SK-N-SH (cell line): ENCODE results near the gene ADAMTSL1. TPM values are rescaled to one million over a fixed set of nuclear protein-coding genes. Genes with fewer than 3 reads are reported as not detected.

ENCODE experiments used
- CTCF ChIA-PET: fragments of 300-600, 350-600 bp; formaldehyde crosslinking; extraction: SDS; loops from one replicate; lab custom pipeline; 2021; lab: Yijun Ruan, JAX
- POLR2A ChIA-PET: fragments of 350-600 bp; sonication (Branson Sonifier 250); formaldehyde crosslinking; extraction: SDS; loops from one replicate; lab custom pipeline; 2020; ENCODE audit warnings: antibody characterized with exemption, inconsistent platforms; lab: Yijun Ruan, JAX
- DNase-seq: peaks from one replicate; pipeline ENCODE4 v3.0.0; 2012
- H2AFZ ChIP-seq: fragments of 200-600 bp; sonication (generic); 2 replicates; pipeline ENCODE4 v1.8.1; 2016; ENCODE audit warnings: antibody characterized with exemption, mild to moderate bottlenecking, low read depth
- H3F3A ChIP-seq: fragments of 200-600 bp; sonication (generic); replicated peaks from 2 replicates; pipeline ENCODE3; 2016; ENCODE audit warnings: antibody characterized with exemption, mild to moderate bottlenecking; ENCODE audit not compliant: insufficient read depth
- H3K27ac ChIP-seq, 2 experiments: fragments of 200-500 bp in 1 of 2; fragments of 200-600 bp in 1 of 2; sonication (Bioruptor generic) in 1 of 2; sonication (generic), shearing (Covaris generic) in 1 of 2; 2 replicates each; pipeline versions ENCODE4 v1.5.1 to v1.6.1; 2014 to 2016; ENCODE audit warnings: low read depth in 2 of 2, inconsistent platforms in 1 of 2, low read length in 1 of 2, mild to moderate bottlenecking in 1 of 2, mixed read lengths in 1 of 2
- H3K27me3 ChIP-seq: fragments of 200-600 bp; sonication (generic), shearing (Covaris generic); 2 replicates; pipeline ENCODE4 v1.6.1; 2016; ENCODE audit warnings: mixed run types; ENCODE audit not compliant: insufficient read depth
- H3K36me3 ChIP-seq, 2 experiments: fragments of 200-500 bp in 1 of 2; fragments of 200-600 bp in 1 of 2; sonication (Bioruptor generic) in 1 of 2; sonication (generic) in 1 of 2; replicated peaks in 1 of 2; 2 replicates each; pipeline versions ENCODE3 to v1.5.1; 2014 to 2016; ENCODE audit warnings: low read length in 1 of 2, mild to moderate bottlenecking in 1 of 2; ENCODE audit not compliant: insufficient read depth in 2 of 2, control insufficient read depth in 1 of 2
- H3K4me1 ChIP-seq, 2 experiments: fragments of 200-500 bp in 1 of 2; fragments of 200-600 bp in 1 of 2; sonication (Bioruptor generic) in 1 of 2; sonication (generic), shearing (Covaris generic) in 1 of 2; 2 replicates each; pipeline versions ENCODE4 v1.5.1 to v1.6.1; 2014 to 2016; ENCODE audit warnings: low read depth in 1 of 2, low read length in 1 of 2, mixed run types in 1 of 2; ENCODE audit not compliant: insufficient read depth in 2 of 2, control insufficient read depth in 1 of 2
- H3K4me2 ChIP-seq: fragments of 200-600 bp; sonication (generic), shearing (Covaris generic); 2 replicates; pipeline ENCODE4 v1.6.1; 2017; ENCODE audit warnings: mixed run types
- H3K4me3 ChIP-seq, 2 experiments: fragments of 200-500 bp in 1 of 2; fragments of 200-600 bp in 1 of 2; sonication (Bioruptor generic) in 1 of 2; sonication (generic), shearing (Covaris generic) in 1 of 2; 2 replicates each; pipeline versions ENCODE4 v1.5.1 to v1.8.1; 2014 to 2016; ENCODE audit warnings: low read depth in 2 of 2, inconsistent platforms in 1 of 2, low read length in 1 of 2, mild to moderate bottlenecking in 1 of 2, mixed read lengths in 1 of 2, moderate library complexity in 1 of 2
- H3K79me2 ChIP-seq: fragments of 200-600 bp; sonication (generic); 2 replicates; pipeline ENCODE4 v1.8.1; 2017; ENCODE audit warnings: mild to moderate bottlenecking; ENCODE audit not compliant: insufficient read depth
- H3K9ac ChIP-seq: fragments of 200-600 bp; sonication (generic); 2 replicates; pipeline ENCODE4 v1.6.1; 2017; ENCODE audit warnings: mixed run types
- H3K9me2 ChIP-seq: fragments of 200-600 bp; sonication (generic); 2 replicates; pipeline ENCODE4 v1.6.1; 2017; ENCODE audit warnings: mixed run types
- H3K9me3 ChIP-seq: fragments of 200-600 bp; sonication (generic); 2 replicates; pipeline ENCODE4 v1.6.1; 2017; ENCODE audit warnings: mixed run types, mild to moderate bottlenecking, moderate library complexity
- H4K20me1 ChIP-seq: fragments of 200-600 bp; sonication (generic); 2 replicates; pipeline ENCODE4 v1.6.1; 2017; ENCODE audit warnings: mild to moderate bottlenecking, mixed run types; ENCODE audit not compliant: insufficient read depth
- CHD2 ChIP-seq: fragments of 150-350 bp; IDR thresholded peaks from 2 replicates; pipeline ENCODE4 v1.6.1; 2018; ENCODE audit warnings: low read length; ENCODE audit not compliant: partially characterized antibody
- ELF1 ChIP-seq: IDR thresholded peaks from 2 replicates; pipeline ENCODE4 v1.4.0; 2012
- FOSL2 ChIP-seq: IDR thresholded peaks from 2 replicates; pipeline ENCODE4 v1.4.0; 2012; ENCODE audit warnings: low read depth, mild to moderate bottlenecking, moderate library complexity, borderline replicate concordance
- FOXJ3 ChIP-seq: sonication (generic); formaldehyde crosslinking; IDR thresholded peaks from 2 replicates; pipeline ENCODE4 v1.5.1; 2020; ENCODE audit warnings: mild to moderate bottlenecking, missing genetic modification reagents
- FOXM1 ChIP-seq: IDR thresholded peaks from 2 replicates; pipeline ENCODE4 v1.4.0; 2012; ENCODE audit warnings: low read depth, mild to moderate bottlenecking
- GABPA ChIP-seq: IDR thresholded peaks from 2 replicates; pipeline ENCODE4 v1.4.0; 2012; ENCODE audit warnings: low read depth, mild to moderate bottlenecking
- GATA2 ChIP-seq: sonication (generic); formaldehyde crosslinking; IDR thresholded peaks from 2 replicates; pipeline ENCODE4 v1.5.0; 2020; ENCODE audit warnings: mild to moderate bottlenecking, missing genetic modification reagents
- IRF3 ChIP-seq: fragments of 150-350 bp; IDR thresholded peaks from 2 replicates; pipeline ENCODE4 v1.6.1; 2016; ENCODE audit warnings: mild to moderate bottlenecking, low read depth, low read length
- JUND ChIP-seq: IDR thresholded peaks from 2 replicates; pipeline ENCODE4 v1.4.0; 2012
- MXI1 ChIP-seq: IDR thresholded peaks from 2 replicates; pipeline ENCODE4 v1.6.1; 2012; ENCODE audit warnings: mild to moderate bottlenecking, low read depth, low read length, improper control_type of control experiment
- NFIC ChIP-seq: IDR thresholded peaks from 2 replicates; pipeline ENCODE4 v1.4.0; 2012; ENCODE audit warnings: borderline replicate concordance
- POLR2AphosphoS5 ChIP-seq: IDR thresholded peaks from 2 replicates; pipeline ENCODE4 v1.6.1; 2012; ENCODE audit warnings: low read depth, low read length
- RAD21 ChIP-seq: IDR thresholded peaks from 2 replicates; pipeline ENCODE4 v1.6.1; 2012; ENCODE audit warnings: mild to moderate bottlenecking, low read length
- RCOR1 ChIP-seq: fragments of 150-350 bp; IDR thresholded peaks from 2 replicates; pipeline ENCODE4 v1.6.1; 2017; ENCODE audit warnings: antibody characterized with exemption, low read length
- RFX5 ChIP-seq: IDR thresholded peaks from 2 replicates; pipeline ENCODE4 v1.6.1; 2012; ENCODE audit warnings: mild to moderate bottlenecking, improper control_type of control experiment, low read length
- SIN3A ChIP-seq: IDR thresholded peaks from 2 replicates; pipeline ENCODE4 v1.6.1; 2012; ENCODE audit warnings: low read depth, mild to moderate bottlenecking, low read length, moderate library complexity, borderline replicate concordance
- TAF1 ChIP-seq: IDR thresholded peaks from 2 replicates; pipeline ENCODE4 v1.6.1; 2012; ENCODE audit warnings: low read depth, mild to moderate bottlenecking, low read length, moderate library complexity, borderline replicate concordance
- TEAD4 ChIP-seq: IDR thresholded peaks from 2 replicates; pipeline ENCODE4 v1.4.0; 2012; ENCODE audit warnings: mild to moderate bottlenecking, borderline replicate concordance; ENCODE audit not compliant: insufficient read depth
- YY1 ChIP-seq: IDR thresholded peaks from 2 replicates; pipeline ENCODE4 v1.4.0; 2012; ENCODE audit warnings: low read depth, mild to moderate bottlenecking
- whole genome bisulfite sequencing: methylation state at CpG from one replicate; pipeline ENCODE4 v1.1.6; 2017; ENCODE audit warnings: low lambda C conversion rate; 5-methylcytosine and 5-hydroxymethylcytosine counted together
- polyA plus RNA-seq, 3 experiments: library from polyadenylated mRNA; depleted of rRNA; stranded (reverse); fragments of >200 nt; gene quantifications; 2 replicates each; pipeline ENCODE4 v1.2.3, GENCODE V29; 2012
- TF ChIP-seq, protein P1 (sequence below): IDR thresholded peaks from 2 replicates; pipeline ENCODE4 v1.4.0; 2012; ENCODE audit warnings: low read depth, borderline replicate concordance
- TF ChIP-seq, protein P2 (sequence below): IDR thresholded peaks from 2 replicates; pipeline ENCODE4 v1.4.0; 2012; ENCODE audit warnings: low read depth, borderline replicate concordance
- TF ChIP-seq, protein P3 (sequence below): IDR thresholded peaks from 2 replicates; pipeline ENCODE4; 2012
- TF ChIP-seq, protein P4 (sequence below): fragments of 150-350 bp; IDR thresholded peaks from 2 replicates; pipeline ENCODE4 v1.6.1; 2017; ENCODE audit warnings: antibody characterized with exemption, low read length, low read depth, borderline replicate concordance

Gene ADAMTSL1
- polyA plus RNA-seq, 1 of the 3 experiments (the other 2 are of a cell fraction) = 114 TPM

DNA sequence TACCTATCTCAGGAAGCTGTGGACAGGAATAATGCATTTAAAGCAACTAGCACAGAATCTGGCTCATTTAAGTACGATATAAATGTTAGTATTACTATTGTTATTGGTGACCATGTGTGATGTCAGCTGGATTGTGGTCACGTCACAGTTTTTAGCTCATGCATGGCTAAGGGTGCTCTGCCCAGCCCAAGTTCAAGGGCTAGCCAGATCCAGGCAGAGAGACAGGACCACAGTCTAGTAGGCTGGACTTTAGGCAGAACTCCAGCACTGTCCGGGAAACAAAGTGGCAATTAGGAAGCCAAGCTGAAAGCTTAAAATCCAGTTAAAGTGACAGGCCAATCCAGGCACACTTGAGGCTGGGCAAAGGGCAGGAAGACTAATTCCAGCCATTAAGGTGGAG is 273.6 kb downstream of the ADAMTSL1 start (continued):
- TF ChIP-seq, protein P1, sequence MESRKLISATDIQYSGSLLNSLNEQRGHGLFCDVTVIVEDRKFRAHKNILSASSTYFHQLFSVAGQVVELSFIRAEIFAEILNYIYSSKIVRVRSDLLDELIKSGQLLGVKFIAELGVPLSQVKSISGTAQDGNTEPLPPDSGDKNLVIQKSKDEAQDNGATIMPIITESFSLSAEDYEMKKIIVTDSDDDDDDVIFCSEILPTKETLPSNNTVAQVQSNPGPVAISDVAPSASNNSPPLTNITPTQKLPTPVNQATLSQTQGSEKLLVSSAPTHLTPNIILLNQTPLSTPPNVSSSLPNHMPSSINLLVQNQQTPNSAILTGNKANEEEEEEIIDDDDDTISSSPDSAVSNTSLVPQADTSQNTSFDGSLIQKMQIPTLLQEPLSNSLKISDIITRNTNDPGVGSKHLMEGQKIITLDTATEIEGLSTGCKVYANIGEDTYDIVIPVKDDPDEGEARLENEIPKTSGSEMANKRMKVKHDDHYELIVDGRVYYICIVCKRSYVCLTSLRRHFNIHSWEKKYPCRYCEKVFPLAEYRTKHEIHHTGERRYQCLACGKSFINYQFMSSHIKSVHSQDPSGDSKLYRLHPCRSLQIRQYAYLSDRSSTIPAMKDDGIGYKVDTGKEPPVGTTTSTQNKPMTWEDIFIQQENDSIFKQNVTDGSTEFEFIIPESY = no peak
- no peak for TF ChIP-seq NFIC
- TF ChIP-seq SIN3A = no peak
- no peak for TF ChIP-seq RCOR1
- TF ChIP-seq YY1 = no peak
- TF ChIP-seq FOXM1 = no peak
- no peak for TF ChIP-seq FOSL2

- CTCF ChIA-PET = interaction anchor here (0.6 to 1.2 kb wide), 5 partner anchors 15 to 280 kb away, joined by 3 read pairs; no protein-coding TSS in a partner anchor
- Histone ChIP-seq H2AFZ (no peak overlapping the region), H3K27ac (no peak overlapping the region)
Measured at GRCh38 chr9:18748251-18748701, 274.3 kb downstream of the ADAMTSL1 start.

More at GRCh38 chr9:18748251-18748701, 274.3 kb downstream of the ADAMTSL1 start:
- Histone ChIP-seq H4K20me1 (no peaks in the 10 kb centered on the region), H3F3A (no peaks in the 10 kb centered on the region), H3K4me1 (no peaks in the 10 kb centered on the region; a peak in 1 of 4 replicates), H3K9ac (no peak overlapping the region), H3K4me3 (no peak overlapping the region), H3K36me3 (peaks cover 3 to 20% of the 10 kb centered on the region in 2 experiments), H3K27me3 (no peaks in the 10 kb centered on the region), H3K79me2 (no peaks in the 10 kb centered on the region), H3K9me2 (no peaks in the 10 kb centered on the region), H3K9me3 (no peaks in the 10 kb centered on the region), H3K4me2 (no peak overlapping the region)
- DNase-seq = no peak
- 85% methylated on average over 1 of the region's 1 CpG for WGBS
- TF ChIP-seq IRF3 (no peak), FOXJ3 (CRISPR knock-in tag) (no peak), TAF1 (no peak), MXI1 (no peak), RAD21 (no peak), ELF1 (no peak), JUND (no peak), POLR2AphosphoS5 (no peak), GATA2 (no peak), GABPA (no peak), NFIC (no peak), FOXM1 (no peak), RCOR1 (no peak), TEAD4 (no peak), RFX5 (no peak), CHD2 (no peak)
- TF ChIP-seq, protein P2, sequence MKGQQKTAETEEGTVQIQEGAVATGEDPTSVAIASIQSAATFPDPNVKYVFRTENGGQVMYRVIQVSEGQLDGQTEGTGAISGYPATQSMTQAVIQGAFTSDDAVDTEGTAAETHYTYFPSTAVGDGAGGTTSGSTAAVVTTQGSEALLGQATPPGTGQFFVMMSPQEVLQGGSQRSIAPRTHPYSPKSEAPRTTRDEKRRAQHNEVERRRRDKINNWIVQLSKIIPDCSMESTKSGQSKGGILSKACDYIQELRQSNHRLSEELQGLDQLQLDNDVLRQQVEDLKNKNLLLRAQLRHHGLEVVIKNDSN = no peak
- TF ChIP-seq, protein P3, sequence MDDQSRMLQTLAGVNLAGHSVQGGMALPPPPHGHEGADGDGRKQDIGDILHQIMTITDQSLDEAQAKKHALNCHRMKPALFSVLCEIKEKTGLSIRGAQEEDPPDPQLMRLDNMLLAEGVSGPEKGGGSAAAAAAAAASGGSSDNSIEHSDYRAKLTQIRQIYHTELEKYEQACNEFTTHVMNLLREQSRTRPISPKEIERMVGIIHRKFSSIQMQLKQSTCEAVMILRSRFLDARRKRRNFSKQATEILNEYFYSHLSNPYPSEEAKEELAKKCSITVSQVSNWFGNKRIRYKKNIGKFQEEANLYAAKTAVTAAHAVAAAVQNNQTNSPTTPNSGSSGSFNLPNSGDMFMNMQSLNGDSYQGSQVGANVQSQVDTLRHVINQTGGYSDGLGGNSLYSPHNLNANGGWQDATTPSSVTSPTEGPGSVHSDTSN = no peak
- TF ChIP-seq, protein P4, sequence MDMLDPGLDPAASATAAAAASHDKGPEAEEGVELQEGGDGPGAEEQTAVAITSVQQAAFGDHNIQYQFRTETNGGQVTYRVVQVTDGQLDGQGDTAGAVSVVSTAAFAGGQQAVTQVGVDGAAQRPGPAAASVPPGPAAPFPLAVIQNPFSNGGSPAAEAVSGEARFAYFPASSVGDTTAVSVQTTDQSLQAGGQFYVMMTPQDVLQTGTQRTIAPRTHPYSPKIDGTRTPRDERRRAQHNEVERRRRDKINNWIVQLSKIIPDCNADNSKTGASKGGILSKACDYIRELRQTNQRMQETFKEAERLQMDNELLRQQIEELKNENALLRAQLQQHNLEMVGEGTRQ = no peak
- TF ChIP-seq, protein P1 = no peak
- POLR2A ChIA-PET = no interaction called here
